Natural killer cell (primary cell): ENCODE results near the gene PRKAG2. TPM values are rescaled to one million over a fixed set of nuclear protein-coding genes. Genes with fewer than 3 reads are reported as not detected.

Source experiments
- ATAC-seq, 3 donors: fragments of 150-1000 bp in 2 of 3; fragments of 200-7000 bp in 1 of 3; cut with Tn5 transposase; 1 replicate in 1 of 3; 2 replicates in 2 of 3; pipeline ENCODE4 v1.10.0; 2021; ENCODE audit warnings: mild to moderate bottlenecking in 2 of 3, moderate library complexity in 2 of 3
- DNase-seq, 2 donors: peaks; one replicate each; pipeline versions ENCODE4 v3.0.0 to v3.0.0-alpha.2; 2013 to 2021; ENCODE audit warnings: mixed read lengths in 1 of 2
- H3K27ac ChIP-seq: one replicate; pipeline ENCODE4 v1.5.1; 2013; ENCODE audit warnings: mild to moderate bottlenecking, low read length
- H3K27me3 ChIP-seq: one replicate; pipeline ENCODE4 v1.6.1; 2013; ENCODE audit warnings: low read length; ENCODE audit not compliant: control insufficient read depth, insufficient read depth
- H3K36me3 ChIP-seq: one replicate; pipeline ENCODE4 v1.6.1; 2013; ENCODE audit warnings: low read length; ENCODE audit not compliant: control insufficient read depth, insufficient read depth
- H3K4me1 ChIP-seq: one replicate; pipeline ENCODE4 v1.6.1; 2013; ENCODE audit warnings: low read length; ENCODE audit not compliant: control insufficient read depth, insufficient read depth
- H3K4me3 ChIP-seq: one replicate; pipeline ENCODE4 v1.5.1; 2013; ENCODE audit warnings: low read length
- H3K9me3 ChIP-seq: one replicate; pipeline ENCODE4 v1.6.1; 2013; ENCODE audit warnings: low read length; ENCODE audit not compliant: control insufficient read depth, insufficient read depth
- H3K27ac Mint-ChIP-seq, 2 donors: one replicate each; pipeline ENCODE4 v1.8.0; 2022; ENCODE audit warnings: mild to moderate bottlenecking in 2 of 2, mixed read lengths in 2 of 2, moderate library complexity in 1 of 2
- H3K27me3 Mint-ChIP-seq, 2 donors: one replicate each; pipeline ENCODE4 v1.8.0; 2022; ENCODE audit warnings: low read depth in 2 of 2, mixed read lengths in 2 of 2
- H3K36me3 Mint-ChIP-seq: one replicate; pipeline ENCODE4 v1.8.0; 2022; ENCODE audit warnings: mixed read lengths
- H3K4me1 Mint-ChIP-seq, 2 donors: one replicate each; pipeline ENCODE4 v1.8.0; 2022; ENCODE audit warnings: mixed read lengths in 2 of 2
- H3K4me3 Mint-ChIP-seq: one replicate; pipeline ENCODE4 v1.8.0; 2022; ENCODE audit warnings: mild to moderate bottlenecking, moderate library complexity, mixed read lengths
- H3K9me3 Mint-ChIP-seq, 2 donors: one replicate each; pipeline ENCODE4 v1.8.0; 2022; ENCODE audit warnings: mixed read lengths in 2 of 2
- WGBS: methylation state at CpG from one replicate; pipeline ENCODE4 v1.1.7; 2013; ENCODE audit warnings: missing lambda C conversion rate; ENCODE audit not compliant: insufficient coverage; 5-methylcytosine and 5-hydroxymethylcytosine counted together
- intact Hi-C: fragments of 100-400 bp; cut with micrococcal nuclease; formaldehyde crosslinking; loops from one replicate; pipeline ENCODE4 v1.14.2; 2022
- total RNA-seq, 4 donors: library from RNA; stranded (reverse); fragments of 120-200 nt in 1 of 4; gene quantifications; one replicate each; pipeline versions ENCODE4 v1.2.3 to v1.2.4, GENCODE V29; 2013 to 2022
- TF ChIP-seq, protein P1 (sequence below): fragments of 200-600 bp; IDR thresholded peaks from one replicate; pipeline ENCODE4 v1.8.0; 2022; ENCODE audit warnings: antibody characterized with exemption

Gene PRKAG2
- total RNA-seq, 3 donors from 2014 or later (not counting 1 experiment from before 2014, with no cell fraction given) = 42.6 to 66.5 (median 64.4) TPM

DNA sequence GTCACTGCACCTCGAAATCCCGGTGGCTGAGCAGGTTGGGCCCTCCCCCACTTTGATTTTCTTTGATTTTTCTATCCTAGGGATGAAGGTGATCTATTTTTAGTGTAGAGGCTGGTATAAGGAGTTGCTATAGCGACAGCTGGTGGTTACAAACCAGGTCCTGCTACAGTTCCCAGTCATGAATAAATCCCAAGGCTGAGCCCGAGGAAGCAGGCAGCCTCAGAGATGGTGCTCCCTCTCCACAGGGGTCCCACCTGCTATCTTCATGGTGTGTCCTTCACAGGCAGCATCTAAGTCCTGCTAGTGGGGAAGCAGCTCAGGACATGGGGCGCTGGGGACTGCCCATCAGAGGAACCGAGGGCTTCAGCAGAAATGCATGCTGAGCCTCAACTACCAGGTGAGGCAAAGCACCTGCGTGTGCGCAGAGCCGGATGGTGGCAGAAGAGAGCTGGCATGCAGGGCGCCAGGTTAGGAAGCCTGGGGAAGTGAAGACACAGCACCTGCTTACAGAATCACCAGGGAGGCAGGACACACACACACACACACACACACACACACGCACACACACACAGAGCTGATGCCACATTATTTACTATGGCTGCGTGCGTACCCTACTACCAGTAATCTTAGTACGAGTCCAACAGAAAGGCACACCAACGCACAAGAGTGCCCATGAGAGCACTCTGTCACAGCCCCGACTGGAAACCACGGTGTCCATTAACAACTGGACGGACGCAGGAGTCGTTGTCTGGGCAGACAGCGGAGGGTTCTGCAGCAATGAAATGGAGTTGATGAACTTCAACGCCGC is 150.9 kb downstream of the PRKAG2 start:
- no peaks in the 10 kb centered on the region for H3K9me3 ChIP-seq
- Mint-ChIP-seq H3K27me3 (no peaks in the 10 kb centered on the region), H3K27ac (no peak overlapping the region), H3K36me3 (no peaks in the 10 kb centered on the region), H3K4me3 (no peak overlapping the region), H3K9me3 (no peaks in the 10 kb centered on the region), H3K4me1 (peaks cover 15 to 16% of the 10 kb centered on the region in 2 donors)
- no peak overlapping the region for H3K4me3 ChIP-seq
- ATAC-seq = no peak
- WGBS = 89% methylated on average over 22 of the region's 23 CpGs
- TF ChIP-seq, protein P1, sequence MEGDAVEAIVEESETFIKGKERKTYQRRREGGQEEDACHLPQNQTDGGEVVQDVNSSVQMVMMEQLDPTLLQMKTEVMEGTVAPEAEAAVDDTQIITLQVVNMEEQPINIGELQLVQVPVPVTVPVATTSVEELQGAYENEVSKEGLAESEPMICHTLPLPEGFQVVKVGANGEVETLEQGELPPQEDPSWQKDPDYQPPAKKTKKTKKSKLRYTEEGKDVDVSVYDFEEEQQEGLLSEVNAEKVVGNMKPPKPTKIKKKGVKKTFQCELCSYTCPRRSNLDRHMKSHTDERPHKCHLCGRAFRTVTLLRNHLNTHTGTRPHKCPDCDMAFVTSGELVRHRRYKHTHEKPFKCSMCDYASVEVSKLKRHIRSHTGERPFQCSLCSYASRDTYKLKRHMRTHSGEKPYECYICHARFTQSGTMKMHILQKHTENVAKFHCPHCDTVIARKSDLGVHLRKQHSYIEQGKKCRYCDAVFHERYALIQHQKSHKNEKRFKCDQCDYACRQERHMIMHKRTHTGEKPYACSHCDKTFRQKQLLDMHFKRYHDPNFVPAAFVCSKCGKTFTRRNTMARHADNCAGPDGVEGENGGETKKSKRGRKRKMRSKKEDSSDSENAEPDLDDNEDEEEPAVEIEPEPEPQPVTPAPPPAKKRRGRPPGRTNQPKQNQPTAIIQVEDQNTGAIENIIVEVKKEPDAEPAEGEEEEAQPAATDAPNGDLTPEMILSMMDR = no peak
- no peaks in the 10 kb centered on the region for H3K36me3 ChIP-seq
- intact Hi-C loops = no loop called here
- no peak for DNase-seq
- no peaks in the 10 kb centered on the region for H3K27me3 ChIP-seq
- H3K27ac ChIP-seq = no peak overlapping the region
- H3K4me1 ChIP-seq = no peaks in the 10 kb centered on the region

DNA sequence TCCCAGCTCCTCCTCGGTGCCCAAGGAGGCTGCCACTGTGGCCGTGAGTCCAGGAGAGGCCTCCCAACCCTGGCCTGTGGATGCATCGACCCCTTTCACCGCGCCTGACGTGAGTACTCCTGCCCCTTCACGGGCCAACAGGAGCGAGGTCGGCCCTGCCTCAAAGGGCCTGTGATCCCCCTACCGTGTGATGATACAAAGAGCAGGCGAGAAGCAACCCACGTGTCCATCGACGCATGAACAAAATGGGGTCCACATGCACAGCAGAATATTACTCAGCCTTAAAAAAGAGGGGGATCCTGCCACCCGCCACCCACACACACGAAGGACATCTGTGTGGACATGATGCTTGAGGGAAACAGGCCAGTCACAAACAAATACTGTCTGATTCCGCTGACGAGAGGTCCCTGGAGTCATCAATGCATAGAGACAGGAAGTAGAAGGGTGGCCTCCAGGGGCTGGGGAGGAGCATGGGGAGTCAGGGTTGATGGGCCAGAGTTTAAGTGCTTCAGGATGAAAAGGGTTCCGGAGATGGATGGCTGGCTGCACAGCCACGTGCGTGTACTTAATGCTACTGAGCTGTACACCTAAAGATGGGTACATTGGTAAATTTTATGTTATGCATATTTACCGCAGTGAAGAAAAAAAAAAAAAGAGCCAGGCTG is 151.9 kb downstream of the PRKAG2 start:
- H3K4me1 Mint-ChIP-seq = peaks cover 15 to 16% of the 10 kb centered on the region in 2 donors
- Histone ChIP-seq H3K4me1 (no peaks in the 10 kb centered on the region), H3K36me3 (no peaks in the 10 kb centered on the region), H3K9me3 (no peaks in the 10 kb centered on the region), H3K27ac (no peak overlapping the region), H3K27me3 (no peaks in the 10 kb centered on the region), H3K4me3 (no peak overlapping the region)
- TF ChIP-seq, protein P1 = no peak
- ATAC-seq (no peak), DNase-seq (no peak)
- H3K36me3 Mint-ChIP-seq = no peaks in the 10 kb centered on the region
- H3K4me3 Mint-ChIP-seq = no peak overlapping the region
- WGBS = 70% methylated on average over 22 of the region's 22 CpGs
- no peaks in the 10 kb centered on the region for H3K9me3 Mint-ChIP-seq
- intact Hi-C loops = no loop called here
- H3K27me3 Mint-ChIP-seq = no peaks in the 10 kb centered on the region
- H3K27ac Mint-ChIP-seq = no peak overlapping the region

DNA sequence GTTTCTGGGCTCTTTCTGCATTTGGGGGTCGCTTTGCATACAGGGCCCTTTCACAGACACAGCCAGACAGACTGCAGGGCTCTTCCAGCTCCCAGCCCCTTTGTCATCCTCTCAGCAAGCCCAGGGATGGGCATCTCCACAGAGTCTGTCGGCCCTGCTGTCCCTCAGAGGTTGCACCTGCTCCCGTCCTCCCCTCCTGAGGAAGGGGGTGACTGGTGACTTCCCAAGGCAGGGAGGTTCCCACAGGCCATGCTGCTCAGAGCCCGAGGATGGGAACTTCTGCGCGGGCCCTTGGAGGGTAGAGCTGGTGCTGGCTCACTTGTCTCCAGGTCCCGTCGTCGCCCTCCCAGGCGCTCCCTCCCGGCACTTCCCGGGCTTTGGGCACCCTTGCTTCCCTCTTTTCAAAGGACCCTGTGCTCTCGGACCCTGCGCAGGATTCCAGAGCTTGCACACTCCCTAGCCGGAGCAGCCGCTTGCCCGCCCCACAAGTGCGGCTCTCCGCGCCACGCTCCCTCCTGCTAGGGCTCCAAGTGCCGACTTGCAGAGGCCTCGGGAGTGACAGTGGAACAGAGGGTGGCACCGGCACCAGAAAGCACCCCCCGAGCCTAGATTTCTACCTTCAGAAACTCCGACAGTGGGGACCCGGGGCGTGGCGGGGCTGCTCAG is 152.5 kb downstream of the PRKAG2 start:
- no peaks in the 10 kb centered on the region for H3K36me3 Mint-ChIP-seq
- ATAC-seq (no peak), DNase-seq (no peak)
- H3K27me3 Mint-ChIP-seq = no peaks in the 10 kb centered on the region
- H3K9me3 Mint-ChIP-seq = no peaks in the 10 kb centered on the region
- Histone ChIP-seq H3K27me3 (no peaks in the 10 kb centered on the region), H3K4me3 (no peak overlapping the region), H3K27ac (no peak overlapping the region), H3K4me1 (no peaks in the 10 kb centered on the region), H3K36me3 (no peaks in the 10 kb centered on the region), H3K9me3 (no peaks in the 10 kb centered on the region)
- H3K4me3 Mint-ChIP-seq = no peak overlapping the region
- H3K4me1 Mint-ChIP-seq = peaks cover 15 to 22% of the 10 kb centered on the region in 2 donors
- no peak overlapping the region for H3K27ac Mint-ChIP-seq
- WGBS = 95% methylated on average over 29 of the region's 29 CpGs
- intact Hi-C loops = no loop called here
- TF ChIP-seq, protein P1 = no peak
